ENCODE results near the gene DENND6B.
"Not testable (repeated sequence)": the region's sequence is repeated elsewhere in the genome, so short reads cannot be mapped to it uniquely, and the experiment has no call there.

The DENND6B gene, protein sequence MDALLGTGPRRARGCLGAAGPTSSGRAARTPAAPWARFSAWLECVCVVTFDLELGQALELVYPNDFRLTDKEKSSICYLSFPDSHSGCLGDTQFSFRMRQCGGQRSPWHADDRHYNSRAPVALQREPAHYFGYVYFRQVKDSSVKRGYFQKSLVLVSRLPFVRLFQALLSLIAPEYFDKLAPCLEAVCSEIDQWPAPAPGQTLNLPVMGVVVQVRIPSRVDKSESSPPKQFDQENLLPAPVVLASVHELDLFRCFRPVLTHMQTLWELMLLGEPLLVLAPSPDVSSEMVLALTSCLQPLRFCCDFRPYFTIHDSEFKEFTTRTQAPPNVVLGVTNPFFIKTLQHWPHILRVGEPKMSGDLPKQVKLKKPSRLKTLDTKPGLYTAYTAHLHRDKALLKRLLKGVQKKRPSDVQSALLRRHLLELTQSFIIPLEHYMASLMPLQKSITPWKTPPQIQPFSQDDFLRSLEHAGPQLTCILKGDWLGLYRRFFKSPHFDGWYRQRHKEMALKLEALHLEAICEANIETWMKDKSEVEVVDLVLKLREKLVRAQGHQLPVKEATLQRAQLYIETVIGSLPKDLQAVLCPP

DNA sequence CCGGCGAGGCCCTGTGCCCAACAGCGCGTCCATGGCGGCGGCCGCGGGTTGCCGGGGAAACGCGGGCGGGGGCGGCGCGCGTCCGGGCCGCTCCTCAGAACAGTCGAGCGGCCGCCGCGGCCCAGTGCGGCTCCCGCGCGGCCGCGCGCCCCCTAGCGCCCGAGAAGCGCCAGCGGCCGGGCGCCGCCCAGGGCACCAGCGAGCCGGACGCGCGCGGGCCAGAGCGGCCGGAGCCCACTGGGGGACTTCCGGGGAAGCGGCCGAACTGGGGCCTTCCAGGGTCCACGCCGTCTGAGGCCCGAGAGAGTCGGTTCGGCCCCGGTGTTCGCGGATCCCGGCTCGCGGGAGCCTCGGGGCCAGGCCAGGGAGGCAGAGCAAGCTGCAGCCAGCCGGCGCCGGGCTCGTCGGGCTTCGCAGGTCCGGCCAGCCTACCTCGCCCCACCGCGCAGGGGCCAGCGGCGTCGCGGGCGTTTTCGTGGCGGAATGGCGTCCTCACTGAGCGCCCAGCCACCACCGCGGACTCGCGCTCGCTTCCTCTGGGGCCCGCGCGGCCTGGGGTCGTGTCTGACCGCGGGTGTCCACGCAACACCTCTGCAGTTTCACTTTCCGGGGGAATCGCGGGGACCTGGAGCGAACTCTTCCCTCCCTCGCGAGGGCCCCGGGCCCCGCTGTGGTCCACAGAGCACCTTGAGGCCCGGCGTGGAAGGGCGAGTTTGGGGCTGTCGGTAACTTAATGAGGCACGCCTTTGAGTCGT lies at the start of gene DENND6B:
Gene DENND6B, minus strand, starts transcription at position 57 of the 755 bp plus-strand sequence. Its CDS starts 24 bp downstream, at position 33.
- no peak for DNase-seq

DNA sequence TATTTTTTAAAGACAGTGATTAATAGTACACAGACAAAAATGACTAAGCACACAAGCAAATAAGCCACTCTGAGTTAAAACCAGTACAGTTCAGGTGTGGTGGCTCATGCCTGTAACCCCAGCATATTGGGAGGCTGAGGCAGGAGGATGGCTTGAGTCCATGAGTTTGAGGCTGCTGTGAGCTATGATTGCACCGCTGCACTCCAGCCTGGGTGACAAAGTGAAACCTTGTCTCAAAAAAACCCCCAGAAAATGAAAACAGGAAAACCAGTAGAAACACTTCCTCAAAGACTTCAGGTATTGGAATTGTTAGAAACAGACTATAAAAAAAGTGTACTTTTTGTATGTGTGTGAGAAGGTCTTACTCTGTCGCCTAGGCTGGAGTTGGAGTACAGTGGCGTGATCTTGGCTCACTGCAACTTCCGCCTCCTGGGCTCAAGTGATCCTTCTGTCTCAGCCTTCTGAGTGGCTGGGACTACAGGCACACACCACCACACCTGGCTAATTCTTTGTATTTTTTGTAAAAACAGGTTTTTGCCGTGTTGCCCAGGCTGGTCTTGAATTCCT lies 49.4 kb upstream of the DENND6B start:
- no peak for DNase-seq

DNA sequence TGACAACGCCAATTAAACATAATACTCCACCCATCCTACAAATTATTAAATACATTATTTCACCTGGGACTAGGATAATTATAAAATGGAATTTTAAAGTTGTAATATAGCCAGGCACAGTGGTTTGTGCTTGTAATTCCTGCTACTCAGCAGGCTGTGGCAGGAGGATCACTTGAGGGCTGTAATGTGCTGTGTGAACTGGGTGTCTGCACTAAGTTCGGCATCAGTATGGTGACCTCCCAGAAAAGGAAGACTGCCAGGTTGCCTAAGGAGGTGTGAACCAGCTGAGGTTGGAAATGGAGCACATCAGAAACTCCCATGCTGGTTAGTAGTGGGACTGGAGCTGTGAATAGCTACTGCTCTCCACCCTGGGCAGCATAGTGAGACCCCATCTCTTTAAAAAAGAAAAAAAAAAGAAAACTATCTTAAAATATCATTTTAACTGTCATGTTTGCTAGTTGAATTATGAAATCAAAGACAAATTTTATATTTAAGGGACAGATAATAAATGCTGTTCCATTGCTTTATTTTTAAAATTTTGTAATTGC lies 44.4 kb upstream of the DENND6B start:
- no peak for DNase-seq

DNA sequence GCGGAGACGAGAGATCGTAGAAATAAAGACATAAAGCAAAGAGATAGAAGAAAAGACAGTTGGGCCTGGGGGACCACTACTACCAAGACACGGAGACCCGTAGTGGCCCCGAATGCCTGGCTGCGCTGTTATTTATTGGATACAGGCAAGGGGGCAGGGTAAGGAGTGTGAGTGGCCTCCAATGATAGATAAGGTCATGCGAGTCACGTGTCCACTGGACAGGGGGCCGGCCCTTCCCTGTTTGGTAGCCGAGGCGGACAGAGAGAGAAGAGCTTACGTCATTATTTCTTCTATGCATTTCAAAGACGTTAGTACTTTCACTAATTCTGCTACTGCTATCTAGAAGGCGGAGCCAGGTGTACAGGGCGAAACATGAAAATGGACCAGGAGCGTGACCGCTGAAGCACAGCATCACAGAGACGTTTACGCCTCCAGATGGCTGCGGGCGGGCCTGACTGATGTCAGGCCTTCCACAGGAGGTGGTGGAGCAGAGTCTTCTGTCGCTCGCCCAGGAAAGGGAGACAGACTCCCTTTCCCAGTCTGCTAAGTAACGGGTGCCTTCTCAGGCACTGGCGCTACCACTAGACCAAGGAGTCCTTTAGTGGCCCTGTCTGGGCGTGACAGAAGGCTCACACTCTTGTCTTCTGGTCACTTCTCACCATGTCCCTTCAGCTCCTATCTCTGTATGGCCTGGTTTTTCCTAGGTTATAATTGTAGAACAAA lies 41.1 kb upstream of the DENND6B start:
- DNase-seq: no peak

DNA sequence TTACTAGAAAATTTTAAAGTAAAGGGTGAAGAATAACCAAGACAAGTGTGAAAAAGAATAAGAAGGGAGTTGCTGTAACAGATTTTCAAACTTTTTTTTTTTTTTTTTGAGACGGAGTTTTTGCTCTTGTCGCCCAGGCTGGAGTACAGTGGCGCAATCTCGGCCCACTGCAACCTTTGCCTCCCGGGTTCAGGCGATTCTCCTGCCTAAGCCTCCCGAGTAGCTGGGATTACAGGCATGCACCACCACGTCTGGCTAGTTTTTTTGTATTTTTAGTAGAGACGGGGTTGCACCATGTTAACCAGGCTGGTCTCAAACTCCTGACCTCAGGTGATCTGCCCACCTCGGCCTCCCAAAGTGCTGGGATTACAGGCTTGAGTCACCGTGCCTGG lies 37.0 kb upstream of the DENND6B start:
- DNase-seq: not testable (repeated sequence)

DNA sequence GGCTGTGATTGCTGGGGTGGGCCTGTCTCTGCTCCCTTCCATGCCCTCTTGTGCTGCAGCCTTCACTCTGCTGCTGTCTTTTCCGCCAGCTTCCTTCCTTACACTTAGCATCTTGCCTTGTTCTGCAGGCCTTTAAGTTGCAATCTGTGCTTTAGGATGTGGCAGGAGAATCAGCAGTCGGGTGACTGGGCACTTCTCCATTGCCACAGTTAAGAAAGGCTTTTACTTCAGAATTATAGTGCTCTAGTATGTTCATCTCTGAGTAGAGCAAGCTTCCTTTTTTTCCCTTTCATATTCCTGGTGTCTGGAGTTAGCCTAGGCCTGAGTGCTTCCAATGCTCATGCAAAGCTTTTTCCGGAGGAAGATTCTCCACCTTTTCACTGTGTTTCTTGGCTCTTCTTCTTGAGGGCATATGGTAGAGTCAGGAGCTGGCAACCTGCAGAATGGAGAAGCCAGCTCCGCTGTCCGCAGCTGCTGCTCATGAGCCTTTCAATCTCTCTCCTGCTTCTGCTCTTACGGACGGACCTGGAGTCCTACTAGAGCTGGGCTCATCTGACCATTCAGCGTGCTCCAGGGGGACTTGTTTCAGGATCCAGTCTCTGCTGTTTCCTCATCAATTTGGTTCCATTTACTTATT lies 36.5 kb upstream of the DENND6B start:
- DNase-seq: peak in 1 of 2 experiments; percentile 31

DNA sequence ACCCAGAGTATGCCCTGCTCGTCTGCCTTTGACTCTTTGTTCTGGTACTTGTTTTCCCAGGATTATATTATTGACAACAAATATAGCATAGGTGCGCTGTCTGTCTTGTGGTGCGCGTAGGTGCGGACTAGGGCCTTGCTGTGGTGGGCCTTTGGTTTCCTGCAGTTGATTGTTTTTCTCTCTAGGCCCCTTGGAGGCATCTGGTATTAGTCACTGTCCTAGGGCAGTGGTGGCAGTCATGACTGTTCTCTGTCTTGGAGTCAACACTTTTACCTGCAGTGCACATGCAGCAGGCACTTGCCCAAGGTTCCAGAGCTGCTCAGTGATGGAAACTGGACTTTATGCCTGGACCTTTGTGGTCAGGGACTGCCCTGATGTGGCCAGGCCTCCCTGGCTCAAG lies 34.9 kb upstream of the DENND6B start:
- DNase-seq: no peak

DNA sequence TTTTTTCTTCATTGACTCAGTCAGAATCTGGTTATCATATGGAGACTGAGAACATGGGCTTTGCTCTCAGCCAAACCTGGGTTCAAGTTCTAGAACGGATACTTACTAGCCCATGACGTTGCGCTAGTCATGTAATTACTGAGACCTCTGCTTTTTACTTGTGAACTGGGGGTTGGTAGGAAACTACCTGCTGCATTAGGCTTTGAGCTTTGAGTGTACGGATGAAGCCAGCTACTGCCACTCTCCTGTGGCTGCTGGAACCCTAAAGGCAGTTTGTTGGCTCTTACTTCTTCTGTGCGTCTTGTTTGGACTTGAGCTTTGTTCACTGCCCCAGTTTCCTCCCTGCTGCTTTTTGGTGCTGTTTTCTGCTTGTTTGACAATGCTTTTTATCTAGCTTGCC lies 34.4 kb upstream of the DENND6B start:
- no peak for DNase-seq

DNA sequence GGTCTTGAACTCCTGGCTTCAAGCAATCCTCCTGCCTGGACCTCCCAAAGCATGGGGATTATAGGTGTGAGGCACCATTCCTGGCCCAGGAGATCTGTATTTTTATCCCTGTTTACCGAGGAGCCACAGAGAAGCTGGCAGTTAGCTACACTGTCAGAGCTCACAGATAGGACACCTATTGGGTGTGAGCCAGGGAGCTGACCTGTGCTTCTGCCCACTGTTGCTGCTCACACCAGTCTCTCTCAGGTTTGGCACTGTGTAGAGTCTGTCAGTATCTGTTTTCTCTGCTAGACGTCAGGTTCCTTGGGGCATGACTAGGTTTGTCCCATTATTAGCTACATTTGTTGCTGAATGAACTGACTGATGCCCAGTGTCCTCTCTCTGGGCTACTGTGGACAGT lies 33.8 kb upstream of the DENND6B start:
- peak; percentile 77 to 79 for DNase-seq

DNA sequence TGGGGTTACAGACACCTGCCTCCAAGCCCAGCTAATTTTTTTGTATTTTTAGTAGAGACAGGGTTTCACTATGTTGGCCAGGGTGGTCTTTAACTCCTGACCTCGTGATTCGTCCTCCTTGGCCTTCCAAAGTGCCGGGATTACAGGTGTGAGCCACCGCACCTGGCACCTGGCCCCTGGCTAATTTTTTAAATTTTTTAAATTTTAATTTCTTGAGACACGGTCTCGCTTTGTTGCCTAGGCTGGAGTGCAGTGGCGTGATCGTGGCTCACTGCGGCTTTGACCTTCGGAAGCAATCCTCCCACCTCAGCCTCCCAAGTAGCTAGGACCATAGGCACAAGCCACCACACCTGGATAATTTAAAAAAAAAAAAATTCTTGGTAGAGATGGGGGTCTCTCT lies 30.9 kb upstream of the DENND6B start:
- DNase-seq: no peak

DNA sequence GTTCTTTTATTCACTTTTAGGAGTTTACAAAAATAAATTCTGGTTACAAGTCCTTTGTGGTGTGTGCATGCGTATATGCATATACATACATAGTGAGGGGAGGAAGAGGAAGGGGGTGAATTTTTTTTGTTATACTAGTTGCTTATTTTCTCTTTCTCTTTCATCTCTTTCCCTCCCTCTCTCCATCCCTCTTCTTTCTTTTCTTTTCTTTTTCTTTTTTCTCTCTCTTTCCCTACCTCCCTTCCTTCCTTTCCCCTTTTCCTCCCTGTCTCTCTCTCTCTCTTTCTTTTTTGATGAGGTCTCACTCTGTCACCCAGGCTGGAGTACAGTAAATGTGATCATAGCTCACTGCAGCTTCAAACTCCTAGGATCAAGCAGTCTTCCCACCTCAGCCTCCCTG lies 30.4 kb upstream of the DENND6B start:
- DNase-seq: no peak

DNA sequence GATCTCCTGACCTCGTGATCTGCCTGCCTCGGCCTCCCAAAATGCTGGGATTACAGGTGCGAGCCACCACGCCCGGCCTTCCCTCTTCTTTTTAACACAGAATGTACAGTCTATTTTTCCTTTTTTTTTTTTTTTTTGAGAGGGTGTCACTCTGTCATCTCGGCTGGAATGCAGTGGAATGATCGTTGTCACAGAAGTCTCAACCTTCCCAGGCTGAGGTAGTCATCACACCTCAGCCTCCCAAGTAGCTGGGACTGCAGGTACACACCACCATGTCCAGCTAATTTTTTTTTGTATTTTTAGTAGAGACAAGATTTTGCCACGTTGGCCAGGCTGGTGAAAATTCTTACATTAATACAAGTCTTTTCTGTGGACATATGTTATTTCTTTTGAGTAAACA lies 29.4 kb upstream of the DENND6B start:
- DNase-seq: no peak

DNA sequence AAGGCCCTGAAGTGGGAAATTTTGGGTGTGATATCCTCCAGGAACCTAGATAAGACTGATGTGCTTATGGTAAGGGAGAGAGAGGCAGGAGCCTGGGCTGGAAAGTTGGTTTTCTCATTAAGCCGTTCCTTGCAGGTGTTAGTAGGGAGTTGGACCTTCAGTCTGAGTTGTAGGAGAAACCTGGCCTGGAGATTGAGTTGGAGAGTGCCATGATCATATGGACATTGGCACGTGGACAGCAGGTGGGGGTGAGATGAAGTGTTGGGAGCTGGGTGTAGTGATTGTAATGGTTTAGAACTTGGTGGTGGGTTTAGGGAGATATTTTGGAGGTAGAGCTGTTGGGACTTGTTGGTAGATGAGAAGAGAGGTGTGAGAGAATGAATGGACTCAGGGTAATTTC lies 21.2 kb upstream of the DENND6B start:
- DNase-seq: no peak

DNA sequence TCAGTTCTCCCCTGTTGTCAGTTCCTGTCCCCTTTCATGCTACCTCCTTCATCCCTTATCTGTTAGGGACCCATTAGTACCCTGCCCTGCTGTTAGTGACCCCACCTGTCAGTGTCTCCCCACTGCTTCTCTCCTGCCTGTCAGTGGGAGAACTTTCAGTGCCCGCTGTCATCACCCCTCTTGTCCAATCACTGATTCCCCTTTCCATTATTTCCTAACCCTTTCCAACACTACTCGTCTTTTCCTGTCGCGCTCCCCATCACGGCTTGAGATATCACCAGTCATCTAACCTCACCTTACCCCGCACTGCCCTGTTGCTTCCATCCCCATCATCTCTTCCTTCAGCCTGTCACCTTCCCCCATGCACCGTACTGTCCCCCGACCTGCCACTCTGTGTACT lies 20.3 kb upstream of the DENND6B start:
- no peak for DNase-seq

DNA sequence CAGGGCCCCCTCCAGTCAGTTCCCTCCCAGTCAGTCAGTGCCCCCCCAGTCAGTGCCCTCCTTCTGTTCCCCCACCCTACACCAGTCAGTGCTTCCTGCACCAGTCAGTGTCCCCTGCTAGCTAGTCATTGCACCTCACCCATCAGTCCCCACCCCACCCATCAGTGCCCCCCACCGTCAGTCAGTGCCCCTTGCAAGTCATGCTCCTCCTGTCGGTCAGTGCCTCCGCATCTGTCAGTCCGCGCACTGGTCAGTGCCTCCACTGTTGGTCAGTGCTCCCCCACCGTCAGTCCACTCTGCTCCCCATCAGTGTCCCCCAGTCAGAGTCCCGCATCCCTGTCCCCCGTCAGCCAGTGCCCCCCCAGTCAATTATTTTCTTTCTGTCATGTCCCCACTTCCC lies 19.7 kb upstream of the DENND6B start:
- no peak for DNase-seq

DNA sequence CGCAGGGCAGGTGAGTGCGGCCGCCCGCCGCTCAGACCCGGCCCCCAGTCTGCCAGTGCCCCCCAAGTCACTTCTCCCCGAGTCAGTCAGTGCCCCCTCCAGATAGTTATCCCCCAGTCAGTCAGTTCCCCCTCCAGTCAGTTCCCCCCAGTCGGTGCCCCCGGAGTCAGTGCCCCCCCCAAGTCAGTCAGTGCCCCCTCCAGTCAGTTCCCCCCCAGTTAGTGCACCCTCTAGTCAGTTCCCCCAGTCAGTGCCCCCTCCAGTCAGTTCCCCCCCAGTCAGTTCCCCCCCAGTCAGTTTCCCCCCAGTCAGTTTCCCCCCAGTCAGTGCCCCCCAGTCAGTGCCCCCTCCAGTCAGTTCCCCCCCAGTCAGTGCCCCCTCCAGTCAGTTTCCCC lies 16.7 kb upstream of the DENND6B start:
- DNase-seq: no peak

DNA sequence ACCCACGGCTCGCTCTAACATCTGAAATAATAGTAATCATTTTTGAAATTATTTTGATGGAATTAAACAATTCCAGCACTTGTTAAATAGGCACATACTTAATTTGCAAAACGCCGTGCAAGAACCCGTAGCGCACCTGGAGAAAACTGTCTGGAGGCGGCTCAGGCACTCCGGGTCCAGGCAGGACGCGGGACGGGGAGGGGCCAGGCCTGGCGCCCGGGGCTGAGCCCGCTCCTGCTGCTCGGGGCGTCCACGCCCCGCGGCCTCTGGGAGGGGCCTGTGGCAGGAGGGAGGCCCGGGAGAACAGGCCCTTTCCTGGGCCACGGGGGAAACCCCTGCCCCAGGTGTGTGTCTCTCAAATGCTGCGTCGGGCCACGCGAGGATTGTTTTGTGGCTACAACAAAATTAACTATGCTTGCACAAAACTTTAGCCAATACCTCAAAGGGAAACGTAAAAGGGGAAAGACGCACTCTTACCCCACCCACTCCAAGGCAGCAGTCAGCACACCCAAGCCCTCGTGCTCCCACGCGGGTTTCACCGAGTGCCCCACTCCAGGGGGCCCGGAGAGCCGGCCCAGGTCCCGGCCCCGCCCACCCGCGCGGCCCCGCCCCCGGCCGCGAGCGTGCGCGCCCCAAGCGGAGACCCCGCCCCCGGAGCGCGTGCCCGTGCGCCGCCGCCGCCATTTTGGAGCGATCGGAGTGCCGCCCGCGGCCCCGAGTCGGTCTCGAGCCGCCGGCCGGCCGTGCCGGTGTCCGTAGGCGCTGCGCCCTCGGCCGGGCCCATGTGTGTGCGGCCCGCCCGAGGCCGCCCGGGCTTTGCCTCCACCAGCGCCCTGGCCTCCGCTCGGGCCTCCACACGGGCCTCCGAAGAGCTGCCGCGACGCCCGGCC lies 16.1 kb upstream of the DENND6B start, which contains the start of gene PPP6R2:
Gene PPP6R2, plus strand, starts transcription at position 677 of the 890 bp plus-strand sequence. CDS start 50,582 bp downstream, outside the sequence.
- no peak for DNase-seq

DNA sequence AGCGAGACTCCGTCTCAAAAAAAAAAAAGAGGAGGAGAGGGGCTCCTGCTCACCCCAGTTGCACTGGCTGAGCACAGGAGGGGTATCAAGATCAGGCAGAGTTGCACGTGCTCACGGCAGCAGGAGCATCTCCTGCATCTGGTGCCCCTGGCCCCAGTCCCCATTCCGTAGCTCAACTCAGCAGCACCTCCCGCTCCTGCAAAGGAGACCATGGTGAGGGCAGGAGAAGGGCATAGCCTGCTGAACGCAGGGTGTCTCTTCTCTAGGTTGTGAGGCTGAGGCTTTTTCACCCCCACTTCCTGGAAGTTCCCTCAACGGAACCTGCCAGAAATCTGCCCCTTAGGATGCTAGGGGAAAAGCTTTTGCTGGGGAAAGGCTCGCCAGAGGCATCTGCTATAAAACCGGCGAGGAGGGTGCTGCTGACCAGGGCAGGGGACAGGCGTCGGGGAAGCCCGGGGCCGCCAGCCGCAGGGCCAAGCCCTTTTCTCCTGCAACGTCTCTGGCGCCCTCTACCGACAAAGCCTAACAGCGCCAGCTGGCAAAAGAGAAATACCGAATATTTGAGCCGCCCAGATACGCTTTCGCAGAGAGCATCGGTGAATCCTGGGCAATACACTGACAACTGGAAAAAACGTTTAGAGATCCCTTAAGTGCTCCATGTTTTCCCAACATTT lies 15.3 kb upstream of the DENND6B start:
- DNase-seq: peak in 1 of 2 experiments; percentile 63

DNA sequence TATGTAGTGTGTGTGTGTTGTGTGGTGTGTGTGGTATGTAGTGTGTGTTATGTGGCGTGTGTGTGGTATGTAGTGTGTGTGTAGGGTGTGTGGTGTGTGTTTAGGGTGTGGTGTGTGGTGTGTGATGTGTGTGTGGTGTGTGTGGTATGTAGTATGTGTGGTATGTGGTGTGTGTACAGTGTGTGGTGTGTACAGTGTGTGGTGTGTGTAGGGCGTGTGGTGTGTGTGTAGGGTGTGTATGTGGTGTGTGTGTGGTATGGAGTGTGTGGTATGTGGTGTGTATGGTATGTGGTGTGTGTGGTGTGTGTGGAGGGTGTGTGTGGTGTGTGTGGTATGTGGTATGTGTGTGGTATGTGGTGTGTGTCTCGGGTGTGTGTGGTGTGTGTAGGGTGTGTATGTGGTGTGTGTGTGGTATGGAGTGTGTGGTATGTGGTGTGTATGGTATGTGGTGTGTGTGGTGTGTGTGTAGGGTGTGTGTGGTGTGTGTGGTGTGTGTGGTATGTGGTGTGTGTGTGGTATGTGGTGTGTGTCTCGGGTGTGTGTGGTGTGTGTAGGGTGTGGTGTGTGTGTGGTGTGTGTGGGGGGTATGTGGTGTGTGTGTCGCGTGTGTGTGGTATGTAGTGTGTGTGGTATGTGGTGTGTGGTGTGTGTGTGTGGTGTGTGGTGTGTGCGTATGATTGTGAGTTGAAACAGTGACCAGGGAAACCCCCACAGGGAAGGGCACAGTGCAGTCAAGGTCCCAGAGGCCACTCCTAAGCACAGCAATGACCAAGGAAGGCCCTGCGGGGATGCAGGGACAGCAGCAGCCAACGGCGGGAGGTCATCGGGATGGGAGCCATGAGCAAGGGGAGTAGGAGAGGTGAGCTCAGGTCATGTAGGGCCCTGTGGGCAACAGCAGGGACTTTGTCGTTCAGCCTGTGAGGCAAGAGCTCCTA lies 13.4 kb upstream of the DENND6B start:
- no peak for DNase-seq
